Esophagus squamous epithelium (tissue), 4 donors: ENCODE results near the gene CTAG1B.
"Not testable (repeated sequence)": the region's sequence is repeated elsewhere in the genome, so short reads cannot be mapped to it uniquely, and the experiment has no call there.

Source experiments
- POLR2A ChIP-seq, 4 donors: fragments of 450-650 bp; IDR thresholded peaks; one replicate each; pipeline ENCODE4 v1.6.1; 2017; ENCODE audit warnings: antibody characterized with exemption in 4 of 4, mild to moderate bottlenecking in 4 of 4, moderate library complexity in 3 of 4
- TF ChIP-seq, protein P1 (sequence below), 6 experiments: fragments of 450-650 bp in 4 of 6; fragments of 200-600 bp in 2 of 6; sonication (generic) in 2 of 6; IDR thresholded peaks; one replicate each; pipeline ENCODE4 v1.5.1; 2016 to 2019; ENCODE audit warnings: antibody characterized with exemption in 6 of 6, mild to moderate bottlenecking in 4 of 6, moderate library complexity in 4 of 6

DNA sequence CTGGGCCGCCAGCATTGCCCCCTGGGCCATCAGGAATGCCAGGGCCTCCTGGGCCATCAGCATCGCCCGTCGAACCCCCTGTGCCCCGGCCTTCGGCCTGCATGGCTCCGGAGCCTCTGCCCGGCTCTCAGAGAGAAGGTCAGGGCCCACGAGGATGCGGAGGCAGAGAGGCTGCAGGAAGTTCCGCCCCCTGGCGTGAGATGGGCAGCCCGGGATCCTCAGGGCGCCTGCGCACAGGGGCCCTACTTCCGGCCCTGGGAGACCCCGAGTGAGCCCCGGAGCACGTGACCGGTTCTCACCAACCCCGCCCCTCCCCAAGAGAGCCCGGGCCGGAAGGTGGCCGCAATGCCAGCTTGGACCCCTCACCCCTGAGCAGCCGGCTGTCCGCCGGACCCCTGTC is 34.3 kb upstream of the CTAG1B start, which contains the start of gene CTAG2:
- not testable (repeated sequence) for TF ChIP-seq POLR2A (IDR thresholded peaks at IDR 0.05)
- TF ChIP-seq, protein P1, sequence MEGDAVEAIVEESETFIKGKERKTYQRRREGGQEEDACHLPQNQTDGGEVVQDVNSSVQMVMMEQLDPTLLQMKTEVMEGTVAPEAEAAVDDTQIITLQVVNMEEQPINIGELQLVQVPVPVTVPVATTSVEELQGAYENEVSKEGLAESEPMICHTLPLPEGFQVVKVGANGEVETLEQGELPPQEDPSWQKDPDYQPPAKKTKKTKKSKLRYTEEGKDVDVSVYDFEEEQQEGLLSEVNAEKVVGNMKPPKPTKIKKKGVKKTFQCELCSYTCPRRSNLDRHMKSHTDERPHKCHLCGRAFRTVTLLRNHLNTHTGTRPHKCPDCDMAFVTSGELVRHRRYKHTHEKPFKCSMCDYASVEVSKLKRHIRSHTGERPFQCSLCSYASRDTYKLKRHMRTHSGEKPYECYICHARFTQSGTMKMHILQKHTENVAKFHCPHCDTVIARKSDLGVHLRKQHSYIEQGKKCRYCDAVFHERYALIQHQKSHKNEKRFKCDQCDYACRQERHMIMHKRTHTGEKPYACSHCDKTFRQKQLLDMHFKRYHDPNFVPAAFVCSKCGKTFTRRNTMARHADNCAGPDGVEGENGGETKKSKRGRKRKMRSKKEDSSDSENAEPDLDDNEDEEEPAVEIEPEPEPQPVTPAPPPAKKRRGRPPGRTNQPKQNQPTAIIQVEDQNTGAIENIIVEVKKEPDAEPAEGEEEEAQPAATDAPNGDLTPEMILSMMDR (IDR thresholded peaks at IDR 0.05), result not testable (repeated sequence)
